ENCODE data around the gene FALEC.

- TF ChIP-seq, protein P1, sequence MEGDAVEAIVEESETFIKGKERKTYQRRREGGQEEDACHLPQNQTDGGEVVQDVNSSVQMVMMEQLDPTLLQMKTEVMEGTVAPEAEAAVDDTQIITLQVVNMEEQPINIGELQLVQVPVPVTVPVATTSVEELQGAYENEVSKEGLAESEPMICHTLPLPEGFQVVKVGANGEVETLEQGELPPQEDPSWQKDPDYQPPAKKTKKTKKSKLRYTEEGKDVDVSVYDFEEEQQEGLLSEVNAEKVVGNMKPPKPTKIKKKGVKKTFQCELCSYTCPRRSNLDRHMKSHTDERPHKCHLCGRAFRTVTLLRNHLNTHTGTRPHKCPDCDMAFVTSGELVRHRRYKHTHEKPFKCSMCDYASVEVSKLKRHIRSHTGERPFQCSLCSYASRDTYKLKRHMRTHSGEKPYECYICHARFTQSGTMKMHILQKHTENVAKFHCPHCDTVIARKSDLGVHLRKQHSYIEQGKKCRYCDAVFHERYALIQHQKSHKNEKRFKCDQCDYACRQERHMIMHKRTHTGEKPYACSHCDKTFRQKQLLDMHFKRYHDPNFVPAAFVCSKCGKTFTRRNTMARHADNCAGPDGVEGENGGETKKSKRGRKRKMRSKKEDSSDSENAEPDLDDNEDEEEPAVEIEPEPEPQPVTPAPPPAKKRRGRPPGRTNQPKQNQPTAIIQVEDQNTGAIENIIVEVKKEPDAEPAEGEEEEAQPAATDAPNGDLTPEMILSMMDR (optimal IDR thresholded peaks at IDR 0.05 in 1 of 3, IDR thresholded peaks at IDR 0.05 in 1 of 3, conservative IDR thresholded peaks at IDR 0.05 in 1 of 3; ENCODE audit: extremely low read depth in 1 of 3, insufficient read depth in 2 of 3, low read length in 3 of 3): no peak
- no peak for TF ChIP-seq EZH2 (IDR thresholded peaks at IDR 0.05; ENCODE audit: low read length)
These were observed 63.8 kb downstream of the FALEC start, which contains the start of gene MCL1 for GRCh38 chr1:150579110-150579944.
